ENCODE data around the gene PCSK7.
"Not testable (repeated sequence)": the region's sequence is repeated elsewhere in the genome, so short reads cannot be mapped to it uniquely, and the experiment has no call there.

DNA sequence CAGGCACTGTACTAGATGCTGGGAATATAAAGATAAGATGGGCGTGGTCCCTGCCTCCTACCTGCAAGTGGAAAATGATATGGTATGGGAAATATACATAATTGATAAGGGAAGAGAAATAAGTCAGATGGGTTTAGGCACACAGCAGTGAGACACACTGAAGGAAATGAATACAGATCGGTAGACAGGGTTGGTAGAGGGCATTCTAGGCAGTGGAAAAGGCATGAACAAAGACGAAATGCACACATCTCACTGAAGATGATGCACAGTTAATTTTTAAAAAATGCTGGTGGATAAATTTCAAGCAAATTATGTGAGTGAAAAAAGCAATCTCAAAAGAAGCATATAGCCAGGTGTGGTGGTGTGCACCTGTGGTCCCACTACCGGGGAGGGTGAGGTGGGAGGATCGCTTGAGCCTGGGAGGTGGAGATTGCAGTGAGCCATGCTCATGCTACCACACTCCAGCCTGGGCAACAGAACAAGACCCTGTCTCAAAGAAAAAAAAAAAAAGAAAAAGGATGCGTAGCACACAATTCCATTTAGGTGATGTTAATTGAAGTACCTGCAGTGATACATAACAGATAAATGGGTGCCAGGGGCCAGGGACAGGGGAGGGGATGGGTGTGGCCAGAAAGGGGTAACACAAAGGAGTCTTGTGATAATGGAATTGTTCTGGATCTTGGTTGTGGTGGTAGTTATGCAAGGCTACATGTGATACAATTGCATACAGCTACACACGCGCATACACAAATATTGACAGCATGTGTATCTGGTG, 22.3 kb downstream of the PCSK7 start:
- TF ChIP-seq, protein P1, sequence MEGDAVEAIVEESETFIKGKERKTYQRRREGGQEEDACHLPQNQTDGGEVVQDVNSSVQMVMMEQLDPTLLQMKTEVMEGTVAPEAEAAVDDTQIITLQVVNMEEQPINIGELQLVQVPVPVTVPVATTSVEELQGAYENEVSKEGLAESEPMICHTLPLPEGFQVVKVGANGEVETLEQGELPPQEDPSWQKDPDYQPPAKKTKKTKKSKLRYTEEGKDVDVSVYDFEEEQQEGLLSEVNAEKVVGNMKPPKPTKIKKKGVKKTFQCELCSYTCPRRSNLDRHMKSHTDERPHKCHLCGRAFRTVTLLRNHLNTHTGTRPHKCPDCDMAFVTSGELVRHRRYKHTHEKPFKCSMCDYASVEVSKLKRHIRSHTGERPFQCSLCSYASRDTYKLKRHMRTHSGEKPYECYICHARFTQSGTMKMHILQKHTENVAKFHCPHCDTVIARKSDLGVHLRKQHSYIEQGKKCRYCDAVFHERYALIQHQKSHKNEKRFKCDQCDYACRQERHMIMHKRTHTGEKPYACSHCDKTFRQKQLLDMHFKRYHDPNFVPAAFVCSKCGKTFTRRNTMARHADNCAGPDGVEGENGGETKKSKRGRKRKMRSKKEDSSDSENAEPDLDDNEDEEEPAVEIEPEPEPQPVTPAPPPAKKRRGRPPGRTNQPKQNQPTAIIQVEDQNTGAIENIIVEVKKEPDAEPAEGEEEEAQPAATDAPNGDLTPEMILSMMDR (IDR thresholded peaks at IDR 0.05; ENCODE audit: low read depth, low read length, missing input control) = not testable (repeated sequence)
- not testable (repeated sequence) for TF ChIP-seq YY1 (IDR thresholded peaks at IDR 0.05); RXRA (IDR thresholded peaks at IDR 0.05); GABPA (IDR thresholded peaks at IDR 0.05 in 1 of 2, conservative IDR thresholded peaks at IDR 0.05 in 1 of 2)
- TF ChIP-seq, protein P2, sequence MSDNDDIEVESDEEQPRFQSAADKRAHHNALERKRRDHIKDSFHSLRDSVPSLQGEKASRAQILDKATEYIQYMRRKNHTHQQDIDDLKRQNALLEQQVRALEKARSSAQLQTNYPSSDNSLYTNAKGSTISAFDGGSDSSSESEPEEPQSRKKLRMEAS (IDR thresholded peaks at IDR 0.05) = not testable (repeated sequence)
- TF ChIP-seq, protein P3, sequence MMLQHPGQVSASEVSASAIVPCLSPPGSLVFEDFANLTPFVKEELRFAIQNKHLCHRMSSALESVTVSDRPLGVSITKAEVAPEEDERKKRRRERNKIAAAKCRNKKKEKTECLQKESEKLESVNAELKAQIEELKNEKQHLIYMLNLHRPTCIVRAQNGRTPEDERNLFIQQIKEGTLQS (IDR thresholded peaks at IDR 0.05) = not testable (repeated sequence)
